Stimulated activated CD4-positive, alpha-beta T cell treated with anti-CD3 and anti-CD28 coated beads, Interleukin-2, amount 100 ng/mL, for 4 hours (primary cell): ENCODE results near the gene CHCHD3.

Experiments
- DNase-seq: peaks from one replicate; pipeline ENCODE4 v3.0.0-alpha.2; 2020; ENCODE audit warnings: low read depth

Gene CHCHD3

GRCh38 chr7:132769280-132769679 lies 312.6 kb downstream of the CHCHD3 start:
- DNase-seq = no peak

GRCh38 chr7:132768099-132768498 lies 313.8 kb downstream of the CHCHD3 start:
- DNase-seq = no peak

GRCh38 chr7:132767378-132767777 lies 314.5 kb downstream of the CHCHD3 start:
- no peak for DNase-seq

GRCh38 chr7:132766660-132767059 lies 315.2 kb downstream of the CHCHD3 start:
- DNase-seq = no peak

GRCh38 chr7:132765861-132766260 lies 316.0 kb downstream of the CHCHD3 start:
- no peak for DNase-seq

- no peak for DNase-seq
Observed at GRCh38 chr7:132764762-132765161, 317.1 kb downstream of the CHCHD3 start.

- no peak for DNase-seq
Observed at GRCh38 chr7:132760866-132761265, 321.0 kb downstream of the CHCHD3 start.

GRCh38 chr7:132760244-132760623 lies 321.7 kb downstream of the CHCHD3 start:
- no peak for DNase-seq

- DNase-seq = no peak
Observed at GRCh38 chr7:132759482-132760243, 322.2 kb downstream of the CHCHD3 start.

GRCh38 chr7:132758986-132759385 lies 322.9 kb downstream of the CHCHD3 start:
- no peak for DNase-seq

GRCh38 chr7:132757783-132758182 lies 324.1 kb downstream of the CHCHD3 start:
- DNase-seq = no peak

- no peak for DNase-seq
Observed at GRCh38 chr7:132756484-132756990, 325.4 kb downstream of the CHCHD3 start.

- DNase-seq = no peak
Observed at GRCh38 chr7:132755538-132756483, 326.1 kb downstream of the CHCHD3 start.

- no peak for DNase-seq
Observed at GRCh38 chr7:132752431-132752830, 329.5 kb downstream of the CHCHD3 start.

GRCh38 chr7:132751244-132751647 lies 330.6 kb downstream of the CHCHD3 start:
- DNase-seq = no peak

GRCh38 chr7:132750530-132751217 lies 331.2 kb downstream of the CHCHD3 start:
- DNase-seq = no peak

- DNase-seq = no peak
Observed at GRCh38 chr7:132750096-132750495, 331.8 kb downstream of the CHCHD3 start.

- no peak for DNase-seq
Observed at GRCh38 chr7:132745510-132745909, 336.4 kb downstream of the CHCHD3 start.

GRCh38 chr7:132743974-132744373 lies 337.9 kb downstream of the CHCHD3 start:
- DNase-seq = no peak

- no peak for DNase-seq
Observed at GRCh38 chr7:132742189-132742612, 339.7 kb downstream of the CHCHD3 start.

GRCh38 chr7:132740176-132740575 lies 341.7 kb downstream of the CHCHD3 start:
- no peak for DNase-seq

GRCh38 chr7:132739271-132739955 lies 342.5 kb downstream of the CHCHD3 start:
- no peak for DNase-seq
